ENCODE data around the gene CAPN9.
"Not testable (repeated sequence)": the region's sequence is repeated elsewhere in the genome, so short reads cannot be mapped to it uniquely, and the experiment has no call there.

DNA sequence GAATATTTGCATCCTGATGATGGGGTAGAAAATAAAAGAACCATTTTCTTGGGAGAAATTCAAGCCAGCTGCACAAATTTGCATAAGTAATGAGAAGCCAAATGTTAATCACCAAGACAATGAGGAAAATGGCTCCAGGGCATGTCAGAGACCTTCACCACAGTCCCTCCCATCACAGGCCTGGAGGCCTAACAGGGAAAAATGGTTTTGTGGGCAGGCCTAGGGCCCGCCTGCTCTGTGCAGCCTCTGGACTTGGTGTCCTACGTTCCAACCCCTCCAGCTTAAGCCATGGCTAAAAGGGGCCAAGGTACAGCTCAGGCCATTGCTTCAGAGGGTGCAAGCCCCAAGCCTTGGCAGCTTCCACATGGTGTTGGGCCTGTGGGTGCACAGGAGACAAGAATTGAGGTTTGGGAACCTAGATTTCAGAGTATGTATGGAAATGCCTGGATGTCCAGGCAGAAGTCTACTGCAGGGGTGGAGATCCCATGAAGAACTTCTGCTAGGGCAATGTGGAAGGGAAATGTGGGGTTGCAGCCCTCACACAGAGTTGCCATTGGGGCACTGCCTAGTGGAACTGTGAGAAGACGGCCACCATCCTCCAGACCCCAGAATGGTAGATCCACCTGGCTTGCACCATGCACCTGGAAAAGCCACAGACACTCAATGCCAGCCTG, 25.2 kb upstream of the CAPN9 start:
- not testable (repeated sequence) for TF ChIP-seq POLR2A, EP300 (IDR thresholded peaks at IDR 0.05)
- TF ChIP-seq, protein P1, sequence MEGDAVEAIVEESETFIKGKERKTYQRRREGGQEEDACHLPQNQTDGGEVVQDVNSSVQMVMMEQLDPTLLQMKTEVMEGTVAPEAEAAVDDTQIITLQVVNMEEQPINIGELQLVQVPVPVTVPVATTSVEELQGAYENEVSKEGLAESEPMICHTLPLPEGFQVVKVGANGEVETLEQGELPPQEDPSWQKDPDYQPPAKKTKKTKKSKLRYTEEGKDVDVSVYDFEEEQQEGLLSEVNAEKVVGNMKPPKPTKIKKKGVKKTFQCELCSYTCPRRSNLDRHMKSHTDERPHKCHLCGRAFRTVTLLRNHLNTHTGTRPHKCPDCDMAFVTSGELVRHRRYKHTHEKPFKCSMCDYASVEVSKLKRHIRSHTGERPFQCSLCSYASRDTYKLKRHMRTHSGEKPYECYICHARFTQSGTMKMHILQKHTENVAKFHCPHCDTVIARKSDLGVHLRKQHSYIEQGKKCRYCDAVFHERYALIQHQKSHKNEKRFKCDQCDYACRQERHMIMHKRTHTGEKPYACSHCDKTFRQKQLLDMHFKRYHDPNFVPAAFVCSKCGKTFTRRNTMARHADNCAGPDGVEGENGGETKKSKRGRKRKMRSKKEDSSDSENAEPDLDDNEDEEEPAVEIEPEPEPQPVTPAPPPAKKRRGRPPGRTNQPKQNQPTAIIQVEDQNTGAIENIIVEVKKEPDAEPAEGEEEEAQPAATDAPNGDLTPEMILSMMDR (IDR thresholded peaks at IDR 0.05), result not testable (repeated sequence)

All from gastroesophageal sphincter (tissue), 3 donors.